Measurements from ENCODE around the gene GTF2F2.

GRCh38 chr13:45195421-45195820, 75.1 kb downstream of the GTF2F2 start:
- TF ChIP-seq CBX3 (IDR thresholded peaks at IDR 0.05; ENCODE audit: borderline replicate concordance in 1 of 2, low read length in 2 of 2) (no peak), CTCF (IDR thresholded peaks at IDR 0.05 in 2 of 3, conservative IDR thresholded peaks at IDR 0.05 in 1 of 3; ENCODE audit: insufficient read depth in 2 of 3, low read depth in 1 of 3, low read length in 3 of 3) (no peak), CEBPB (tag; IDR thresholded peaks at IDR 0.05) (no peak), TCFL5 (CRISPR knock-in tag; conservative IDR thresholded peaks at IDR 0.05) (no peak), HNRNPUL1 (IDR thresholded peaks at IDR 0.05; ENCODE audit: low read length) (no peak), HBP1 (CRISPR knock-in tag; IDR thresholded peaks at IDR 0.05) (no peak), GATA2 (CRISPR knock-in tag; IDR thresholded peaks at IDR 0.05) (no peak), ZNF121 (CRISPR knock-in tag; conservative IDR thresholded peaks at IDR 0.05) (no peak), FOXJ3 (CRISPR knock-in tag; IDR thresholded peaks at IDR 0.05) (no peak), LARP7 (IDR thresholded peaks at IDR 0.05) (no peak)
